OCI-LY1 (cell line): ENCODE measurements around the gene CEP63.

Experiments used
- CTCF ChIP-seq: fragments of 200-600 bp; sonication (generic), shearing (Covaris generic); IDR thresholded peaks from 2 replicates; pipeline ENCODE4 v1.5.1; 2017; ENCODE audit warnings: mild to moderate bottlenecking, antibody characterized with exemption, low read length, moderate library complexity, mixed read lengths
- EZH2 ChIP-seq: fragments of 200-600 bp; sonication (generic), shearing (Covaris generic); IDR thresholded peaks from 2 replicates; pipeline ENCODE4 v1.8.0; 2017; ENCODE audit warnings: borderline replicate concordance, mixed run types, mild to moderate bottlenecking, antibody characterized with exemption, low read length, moderate library complexity, mixed read lengths

- TF ChIP-seq CTCF (no peak), EZH2 (no peak)
Measured at GRCh38 chr3:134608771-134609435, 123.0 kb downstream of the CEP63 start.
